GM21390 (cell line): ENCODE data around the gene RALGPS2.

ENCODE experiments used
- ATAC-seq: cut with Tn5 transposase; IDR thresholded peaks from one replicate; pipeline ENCODE4 v1.9.1; 2021; ENCODE audit not compliant: unreplicated experiment

The RALGPS2 gene, protein sequence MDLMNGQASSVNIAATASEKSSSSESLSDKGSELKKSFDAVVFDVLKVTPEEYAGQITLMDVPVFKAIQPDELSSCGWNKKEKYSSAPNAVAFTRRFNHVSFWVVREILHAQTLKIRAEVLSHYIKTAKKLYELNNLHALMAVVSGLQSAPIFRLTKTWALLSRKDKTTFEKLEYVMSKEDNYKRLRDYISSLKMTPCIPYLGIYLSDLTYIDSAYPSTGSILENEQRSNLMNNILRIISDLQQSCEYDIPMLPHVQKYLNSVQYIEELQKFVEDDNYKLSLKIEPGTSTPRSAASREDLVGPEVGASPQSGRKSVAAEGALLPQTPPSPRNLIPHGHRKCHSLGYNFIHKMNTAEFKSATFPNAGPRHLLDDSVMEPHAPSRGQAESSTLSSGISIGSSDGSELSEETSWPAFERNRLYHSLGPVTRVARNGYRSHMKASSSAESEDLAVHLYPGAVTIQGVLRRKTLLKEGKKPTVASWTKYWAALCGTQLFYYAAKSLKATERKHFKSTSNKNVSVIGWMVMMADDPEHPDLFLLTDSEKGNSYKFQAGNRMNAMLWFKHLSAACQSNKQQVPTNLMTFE

DNA sequence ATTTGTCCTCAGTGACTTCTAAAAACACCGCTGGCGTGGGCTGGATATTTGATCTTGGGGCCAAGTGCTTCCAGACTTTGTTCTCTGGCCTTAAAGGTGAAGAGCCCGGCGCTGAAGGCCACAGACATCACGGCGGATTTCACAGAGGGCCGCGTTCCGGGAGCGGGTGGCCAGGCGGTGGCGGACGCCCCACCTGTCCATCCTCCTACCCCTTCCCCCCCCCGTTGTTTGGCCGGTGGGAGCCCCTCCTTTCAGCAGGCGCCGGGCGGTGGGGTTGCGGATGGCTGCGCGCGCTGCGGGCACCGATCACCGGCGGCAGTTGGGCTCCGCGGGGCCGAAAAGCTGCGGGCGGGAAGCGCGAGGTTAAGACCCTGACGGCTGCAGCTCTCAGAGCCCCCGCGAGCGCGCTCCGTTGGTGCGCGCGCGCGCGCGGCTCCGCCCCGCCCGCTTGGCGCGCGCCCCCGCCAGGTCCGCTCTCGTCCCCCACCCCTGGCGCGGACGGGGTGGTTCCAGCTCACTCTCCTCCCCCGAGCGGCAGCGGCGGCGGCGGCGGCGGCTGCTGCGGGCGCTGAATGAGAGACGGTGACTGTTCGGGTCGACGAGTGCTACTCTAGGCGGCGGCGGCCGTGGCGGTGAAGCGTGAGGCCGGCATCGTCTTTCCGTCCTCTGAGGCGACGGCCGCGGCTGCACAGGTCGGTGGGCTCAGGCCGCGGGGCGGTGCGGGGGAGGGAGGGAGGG, at the start of gene RALGPS2:
RALGPS2 (plus strand) TSS at position 517 of the 738 bp plus-strand sequence. CDS start 51,521 bp downstream, outside the sequence.
- ATAC-seq, result peak; percentile 61

DNA sequence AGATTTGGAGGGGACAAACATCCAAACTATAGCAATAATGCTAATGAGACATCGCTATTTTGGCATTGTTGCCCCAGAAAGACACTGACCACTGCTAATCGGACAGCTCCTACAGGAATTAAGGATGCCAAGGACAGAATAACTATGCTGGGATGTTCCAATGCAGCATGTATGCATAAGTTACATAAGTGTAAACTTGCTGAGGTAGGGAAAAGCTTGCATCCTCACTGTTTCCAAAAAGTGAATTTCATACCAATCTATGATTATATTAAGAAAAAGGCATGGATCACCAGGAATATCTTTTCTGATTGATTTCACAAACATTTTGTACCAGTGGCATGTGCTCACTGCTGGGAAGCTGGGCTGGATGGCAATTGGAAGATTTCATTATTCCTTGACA, 45.8 kb upstream of the RALGPS2 start:
- no peak for ATAC-seq

DNA sequence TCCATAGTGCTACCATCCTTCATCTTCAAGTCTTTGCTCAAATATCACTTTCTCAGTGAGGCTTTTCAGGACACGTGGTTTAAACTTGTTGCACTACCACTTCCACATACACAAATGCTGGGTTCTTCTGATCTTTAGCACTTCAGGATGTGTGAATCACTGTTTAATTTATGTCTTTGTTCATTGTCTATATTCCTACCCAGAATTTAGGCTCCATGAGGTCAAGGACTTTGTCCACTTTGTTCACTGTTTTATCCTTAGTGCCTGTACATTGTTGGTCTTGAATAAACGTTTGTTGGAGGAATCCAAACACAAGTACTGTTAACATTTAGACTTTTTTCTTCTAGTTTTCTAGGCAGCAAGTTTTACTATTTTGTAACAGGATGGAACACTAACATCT, 42.6 kb upstream of the RALGPS2 start:
- ATAC-seq, result no peak

DNA sequence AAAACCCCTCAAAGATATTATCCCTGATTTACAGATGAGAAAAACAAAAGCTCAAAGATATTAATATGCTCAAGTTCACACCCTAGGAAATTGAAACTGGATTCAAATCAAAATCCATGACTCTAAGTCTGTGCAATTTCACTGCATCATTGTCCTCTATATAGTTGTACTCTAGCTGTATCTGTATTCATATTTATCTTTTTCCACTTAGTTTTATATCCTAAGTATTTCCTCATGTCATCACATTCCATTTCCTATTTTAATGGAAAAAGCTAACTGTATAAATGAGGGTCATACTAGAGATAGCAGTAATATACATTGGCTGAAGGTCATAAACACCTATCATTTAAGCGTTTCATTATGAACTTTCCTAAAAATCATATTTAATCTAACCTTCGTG, 42.2 kb upstream of the RALGPS2 start:
- ATAC-seq, result no peak

DNA sequence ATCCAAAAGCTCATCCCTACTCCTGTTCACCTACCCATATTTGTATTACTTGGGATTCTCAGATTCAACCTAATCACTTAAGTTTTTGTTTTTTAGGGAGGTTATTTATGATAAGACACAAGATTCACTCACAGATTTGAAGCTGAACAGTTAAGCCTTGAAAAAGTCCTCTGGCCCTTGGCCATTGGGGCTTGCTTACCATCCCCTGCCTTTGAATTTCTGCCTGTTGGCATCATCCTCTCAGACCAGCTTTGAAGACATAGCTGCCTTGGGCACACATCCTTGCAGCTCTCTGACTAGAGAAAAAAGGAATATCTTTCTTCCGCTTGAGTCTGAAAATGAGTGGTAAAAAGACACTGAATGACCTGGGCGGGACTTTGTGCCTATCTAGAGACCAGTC, 41.8 kb upstream of the RALGPS2 start:
- ATAC-seq, result no peak

DNA sequence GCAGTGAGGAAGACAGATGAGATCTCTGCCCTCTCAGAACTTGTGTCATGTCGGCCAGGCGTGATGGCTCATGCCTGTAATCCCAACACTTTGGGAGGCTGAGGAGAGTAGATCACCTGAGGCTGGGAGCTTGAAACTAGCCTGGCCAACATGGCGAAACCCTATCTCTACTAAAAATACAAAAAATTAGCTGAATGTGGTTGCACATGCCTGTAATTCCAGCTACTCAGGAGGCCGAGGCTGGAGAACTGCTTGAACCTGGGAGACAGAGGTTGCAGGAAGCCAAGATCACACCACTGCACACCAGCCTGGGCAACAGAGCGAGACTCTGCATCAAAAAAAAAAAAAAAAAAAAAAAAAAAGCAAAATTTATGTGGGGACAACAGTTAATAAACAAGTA, 40.9 kb upstream of the RALGPS2 start:
- ATAC-seq, result peak; percentile 11

DNA sequence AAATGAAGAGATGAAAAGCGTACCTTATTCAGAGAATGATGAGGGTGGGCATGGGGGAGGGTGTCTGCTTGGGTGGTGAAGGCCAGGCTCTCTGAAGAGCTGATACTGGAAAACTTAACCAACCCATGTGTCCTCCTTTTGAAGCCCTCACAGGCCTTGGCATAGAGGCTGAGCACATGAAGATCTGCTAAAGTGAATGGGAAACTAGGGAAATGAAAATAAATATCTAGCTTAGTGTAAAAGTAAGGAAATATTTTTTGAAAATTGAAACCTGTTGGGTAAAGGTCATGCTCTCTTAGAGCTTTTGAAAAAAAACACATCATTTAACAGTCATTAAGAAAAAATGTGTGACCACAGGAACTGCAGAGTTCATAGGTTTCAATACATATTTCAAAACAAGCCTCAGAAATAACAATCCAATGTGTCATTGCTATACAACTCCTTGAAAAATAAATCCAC, 40.5 kb upstream of the RALGPS2 start:
- peak; percentile 93 for ATAC-seq

DNA sequence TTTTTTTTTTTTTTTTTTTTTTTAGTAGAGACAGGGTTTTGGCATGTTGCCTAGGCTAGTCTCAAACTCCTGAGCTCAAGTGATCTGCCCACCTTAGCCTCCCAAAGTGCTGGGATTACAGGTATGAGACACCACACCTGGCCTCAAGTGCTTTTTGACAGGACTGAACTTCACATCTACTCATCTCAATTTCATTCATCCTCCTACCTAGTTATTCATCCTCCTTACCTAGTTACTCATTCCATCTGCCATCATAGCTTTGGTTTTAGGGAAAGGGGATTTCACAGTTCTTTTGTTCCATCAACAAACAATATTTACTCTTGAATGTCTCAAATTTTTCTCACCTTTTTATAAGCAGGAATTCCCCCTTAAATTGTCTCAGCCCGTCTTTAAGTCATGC, 38.6 kb upstream of the RALGPS2 start:
- ATAC-seq, result no peak

DNA sequence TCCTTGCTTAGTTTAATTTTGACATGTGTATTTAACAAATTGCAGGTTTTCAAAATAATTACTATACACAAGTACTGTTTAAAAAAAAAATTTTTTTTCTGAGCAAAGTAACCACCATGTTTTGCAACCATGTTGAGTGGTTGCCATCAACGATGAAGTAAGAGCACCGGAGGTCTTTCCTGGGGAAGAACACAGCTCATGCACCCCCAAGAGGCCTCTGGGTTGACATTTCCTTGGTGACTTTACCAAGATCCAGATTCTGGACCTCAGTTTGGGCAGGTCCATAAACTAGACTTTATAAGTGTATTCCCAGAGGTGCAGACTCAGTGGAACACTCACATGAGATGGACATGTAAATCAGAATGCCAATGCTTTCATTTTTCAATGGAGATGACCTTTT, 36.8 kb upstream of the RALGPS2 start:
- ATAC-seq, result no peak

DNA sequence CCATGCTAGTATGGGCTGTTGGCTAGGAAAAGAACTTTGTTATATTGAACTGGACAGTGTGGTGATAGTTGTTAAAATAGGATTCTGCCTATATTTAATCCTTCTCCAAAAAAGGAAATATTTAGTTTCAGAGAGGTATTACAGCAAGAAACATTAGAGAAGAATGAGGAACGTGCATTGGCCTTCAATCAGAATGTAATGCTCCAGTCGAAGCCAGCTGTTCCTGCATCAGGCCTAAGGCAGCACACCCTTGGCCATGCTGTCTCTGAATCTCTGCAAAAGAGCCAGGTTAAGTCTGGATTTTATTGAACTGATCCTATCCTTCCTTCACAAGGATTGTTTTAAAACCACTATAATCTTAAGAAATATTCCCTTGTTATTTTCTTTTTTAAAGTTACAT, 35.3 kb upstream of the RALGPS2 start:
- ATAC-seq, result no peak

DNA sequence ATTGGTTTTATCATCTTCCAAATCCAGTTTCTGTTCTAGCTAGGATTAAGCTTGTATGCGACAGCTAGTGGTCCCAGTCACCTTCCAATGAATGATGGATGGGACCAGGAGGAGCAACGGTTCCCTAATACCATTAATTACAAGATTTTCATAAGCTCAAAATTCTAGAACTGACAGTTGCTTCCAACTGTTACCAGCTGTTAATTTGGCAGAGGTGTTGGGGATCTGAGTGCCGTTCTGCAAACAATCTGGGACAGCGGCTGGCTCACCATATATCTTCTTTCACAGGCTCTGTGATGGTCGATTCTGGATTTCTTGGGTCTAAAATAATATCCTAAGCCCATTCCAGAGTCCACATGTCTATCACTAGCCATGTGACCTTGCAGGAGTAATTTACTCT, 34.5 kb upstream of the RALGPS2 start:
- no peak for ATAC-seq

DNA sequence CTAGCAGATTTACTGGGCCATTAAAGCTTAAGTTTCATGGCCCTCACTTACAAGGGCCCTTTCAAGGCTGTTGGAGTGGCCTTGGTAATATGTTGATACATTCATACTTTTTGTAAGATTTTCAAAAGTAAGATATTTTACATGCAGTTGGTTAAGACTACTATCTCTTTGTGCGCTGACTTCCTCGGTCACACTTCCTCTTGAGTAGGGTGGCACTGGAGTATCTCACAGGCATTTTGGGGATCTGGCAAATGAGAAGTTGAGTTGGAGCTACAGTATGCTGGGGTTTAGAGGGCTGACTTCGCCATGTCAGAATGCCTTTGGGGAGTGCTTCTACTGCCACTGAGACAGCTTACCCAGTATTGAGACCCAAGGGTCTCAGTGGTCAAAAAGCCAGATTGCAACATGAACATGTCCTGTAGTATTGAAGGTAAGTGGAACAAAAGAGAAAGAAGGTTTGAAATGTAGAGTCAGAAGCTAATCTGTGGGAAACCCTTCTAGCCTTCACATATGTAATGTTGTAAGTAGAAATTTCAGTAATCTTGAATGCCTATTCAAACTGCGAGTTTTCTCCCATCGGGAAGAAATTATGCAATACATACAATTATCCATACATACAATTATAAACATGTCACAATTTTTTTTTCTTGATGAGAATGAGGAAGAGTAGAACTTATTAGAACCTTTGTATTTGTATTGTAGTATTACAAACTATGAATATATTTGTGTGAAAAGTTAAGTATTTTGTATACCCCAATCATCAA, 32.3 kb upstream of the RALGPS2 start:
- ATAC-seq, result no peak

DNA sequence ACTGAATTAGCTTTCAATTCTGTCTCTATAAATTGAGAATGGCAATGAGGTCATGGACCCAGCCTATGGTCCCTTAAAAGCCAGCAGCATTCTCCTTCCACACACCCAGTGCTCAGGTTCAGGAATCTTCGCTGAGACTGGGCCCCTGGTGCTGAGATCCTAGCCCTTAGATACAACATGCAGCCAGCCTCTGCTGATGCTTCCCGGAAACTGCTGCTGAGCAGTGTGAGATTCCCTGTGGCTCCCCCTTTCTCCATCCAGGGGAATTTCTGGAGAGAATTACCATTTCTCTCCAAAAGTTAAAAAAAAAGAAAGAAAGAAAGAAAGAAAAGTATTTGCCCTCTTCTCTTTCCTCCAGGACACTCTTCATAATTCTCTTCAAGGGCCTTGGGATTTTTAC, 31.7 kb upstream of the RALGPS2 start:
- ATAC-seq, result no peak

DNA sequence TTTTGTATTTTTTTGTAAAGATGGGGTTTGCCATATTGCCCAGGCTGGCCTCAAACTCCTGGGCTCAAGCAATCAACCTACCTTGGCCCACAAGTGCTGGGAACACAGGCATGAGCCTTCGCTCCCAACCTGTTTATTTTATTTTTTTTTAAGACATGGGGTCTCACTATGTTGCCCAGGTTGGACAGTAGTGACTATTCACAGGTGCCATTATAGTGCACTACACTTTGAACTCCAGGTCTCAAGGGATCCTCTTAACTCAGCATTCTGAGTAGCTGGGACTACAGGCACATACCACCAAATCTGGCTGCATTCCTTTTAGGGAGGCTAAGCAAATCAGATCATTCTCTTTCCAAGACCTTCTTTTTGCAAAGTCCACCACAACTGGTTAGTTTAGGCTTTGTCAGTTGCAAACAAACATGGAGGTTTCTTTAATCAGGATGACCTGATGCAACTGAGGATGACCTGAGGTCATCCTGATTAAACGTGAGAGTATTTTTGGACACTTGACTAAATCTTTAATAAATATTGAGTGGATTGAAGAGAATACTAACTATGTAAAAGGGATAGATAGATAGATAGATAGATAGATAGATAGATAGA, 30.0 kb upstream of the RALGPS2 start:
- ATAC-seq, result no peak

DNA sequence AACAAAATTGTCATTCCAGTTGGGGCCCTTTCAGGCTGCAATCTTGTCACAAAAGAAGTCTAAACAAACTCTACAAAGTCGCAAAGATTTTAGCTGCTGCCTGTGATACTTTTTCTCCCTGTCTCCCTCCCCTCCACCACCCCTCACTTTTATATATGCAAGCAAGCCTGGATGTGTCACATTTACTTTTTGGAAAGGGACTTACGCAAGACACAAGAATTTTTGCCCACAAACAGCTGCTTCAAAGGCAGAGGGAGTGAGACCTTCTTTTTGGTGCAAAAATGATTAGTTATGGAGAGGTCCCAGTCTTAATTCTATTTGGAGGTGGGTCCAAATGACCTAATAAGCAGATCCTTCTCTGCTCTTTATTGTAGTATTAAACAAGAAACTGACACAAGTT, 22.9 kb upstream of the RALGPS2 start:
- no peak for ATAC-seq

DNA sequence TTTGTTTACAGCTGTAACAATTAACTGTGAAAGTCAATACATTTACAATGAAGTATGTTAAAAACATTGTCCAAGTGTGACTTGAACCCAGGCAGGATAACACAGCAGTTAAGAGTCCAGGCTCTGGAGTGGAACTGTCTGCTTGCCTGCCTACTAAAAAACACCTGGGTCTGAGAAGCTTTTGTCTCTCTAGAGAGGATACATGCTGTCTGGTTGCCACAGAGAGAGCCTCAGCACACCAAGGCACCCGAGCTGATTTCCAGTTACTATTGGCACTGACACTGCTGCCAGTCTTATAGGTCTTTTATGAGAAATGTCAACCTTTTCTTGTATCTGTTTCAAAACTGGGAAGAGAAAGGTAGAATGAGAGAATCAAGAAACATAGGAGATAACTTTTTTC, 20.2 kb upstream of the RALGPS2 start:
- ATAC-seq, result no peak

DNA sequence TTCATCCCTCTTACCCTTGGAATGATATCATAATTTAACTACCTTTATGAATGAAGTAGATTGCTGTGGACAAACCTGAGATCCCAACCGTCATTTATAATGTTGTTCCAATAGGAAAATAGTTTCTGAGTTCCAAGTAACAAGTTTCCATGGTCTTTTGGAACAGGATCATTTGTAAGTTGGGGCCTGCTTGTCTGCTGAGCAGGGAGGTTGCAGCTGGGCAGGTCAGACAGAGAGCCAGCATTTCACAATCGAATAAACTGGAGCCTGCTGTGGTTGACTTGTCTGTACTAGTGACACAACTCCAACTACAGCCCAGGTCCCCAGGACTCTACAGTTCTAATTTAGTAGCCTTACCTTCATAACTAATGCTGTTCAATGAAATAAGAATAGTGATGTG, 18.6 kb upstream of the RALGPS2 start:
- ATAC-seq, result no peak

DNA sequence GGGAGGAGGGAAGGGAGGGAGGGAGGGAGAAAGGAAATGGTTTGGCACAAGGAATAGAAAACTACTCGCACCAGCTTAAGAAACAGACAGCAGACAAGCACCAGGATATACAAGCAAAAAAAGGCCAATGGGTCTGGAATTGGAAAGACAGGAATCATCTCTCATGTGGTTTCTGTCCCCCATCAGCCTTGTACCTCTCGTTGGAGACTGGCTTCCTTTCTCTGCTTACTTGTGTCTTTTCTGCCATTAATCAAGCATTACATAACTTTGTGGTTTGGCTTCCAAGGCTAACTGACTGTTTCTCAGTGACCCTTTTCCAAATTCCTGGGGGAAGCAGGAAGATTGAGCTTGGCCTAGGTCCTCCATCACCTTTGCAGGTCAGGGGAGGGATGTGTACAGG, 11.8 kb upstream of the RALGPS2 start:
- ATAC-seq, result no peak

DNA sequence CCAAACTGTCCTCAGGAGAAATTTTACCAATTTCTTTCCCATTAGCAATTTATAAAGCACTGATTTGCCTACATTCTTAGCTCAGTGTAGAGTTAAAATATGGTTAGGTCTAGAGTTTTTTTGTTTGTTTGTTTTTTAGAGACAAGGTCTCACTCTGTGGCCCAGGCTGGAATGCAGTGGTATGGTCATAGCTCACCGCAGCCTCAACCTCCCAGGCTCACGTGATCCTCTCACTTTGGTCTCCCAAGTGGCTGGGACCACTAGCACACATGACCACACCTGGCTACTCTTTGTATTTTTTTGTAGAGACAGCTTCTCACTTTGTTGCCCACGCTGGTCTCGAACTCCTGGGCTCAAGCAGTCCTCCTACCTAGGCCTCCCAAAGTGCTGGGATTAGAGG, 10.6 kb upstream of the RALGPS2 start:
- no peak for ATAC-seq

DNA sequence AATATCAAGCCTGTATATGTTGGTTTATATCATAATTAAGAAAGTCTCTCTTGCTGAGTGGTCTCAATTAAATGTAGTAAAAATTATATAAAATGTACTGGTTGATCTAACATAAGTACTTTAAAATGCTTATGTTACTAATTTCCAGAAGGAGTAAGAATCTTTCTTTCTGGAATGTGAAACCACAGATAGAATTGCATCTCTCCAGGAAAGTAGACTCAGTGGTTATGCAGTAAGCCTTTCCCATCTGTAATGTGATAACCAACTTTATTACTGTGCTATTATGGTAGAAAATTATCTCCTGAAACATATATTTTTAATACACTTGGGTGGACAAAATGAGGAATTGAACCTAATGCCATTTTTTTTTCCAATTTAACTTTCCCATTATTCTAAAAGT, 8.9 kb upstream of the RALGPS2 start:
- no peak for ATAC-seq

DNA sequence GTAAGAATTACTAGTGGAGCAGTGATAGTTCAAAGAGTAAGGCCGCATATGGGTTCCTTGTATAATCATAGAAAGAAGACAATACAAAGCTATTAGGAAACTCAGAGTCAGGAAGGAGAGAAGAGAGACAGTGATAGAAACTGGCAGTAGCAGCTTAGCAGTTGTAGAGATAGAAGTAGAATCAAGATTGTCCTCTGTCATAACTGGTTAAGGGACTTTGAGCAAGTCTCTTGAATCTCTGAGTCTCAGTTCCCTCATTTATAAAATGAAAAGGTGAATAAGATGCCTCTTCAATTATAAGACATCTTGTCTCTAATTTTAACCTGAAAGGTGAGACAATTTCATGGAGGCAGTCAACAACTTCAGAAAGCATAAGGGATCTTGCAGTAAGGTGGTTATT, 6.5 kb upstream of the RALGPS2 start:
- no peak for ATAC-seq
